BE2C (cell line): Measurements from ENCODE around the gene PKHD1.
A peak's percentile ranks its signal among the peaks of the same experiment; 100 is the strongest.

Experiments used
- DNase-seq: peaks from one replicate; pipeline ENCODE4 v3.0.0-alpha.2; 2020
- H3K27me3 ChIP-seq: fragments of 250-450 bp; sonication (Bioruptor Pico); 2 replicates; pipeline ENCODE4 v1.5.1; 2020; ENCODE audit warnings: mild to moderate bottlenecking
- H3K36me3 ChIP-seq: fragments of 250-450 bp; sonication (Bioruptor Pico); 2 replicates; pipeline ENCODE4 v1.5.1; 2020; ENCODE audit warnings: mild to moderate bottlenecking
- H3K4me1 ChIP-seq: fragments of 250-450 bp; sonication (Bioruptor Pico); 2 replicates; pipeline ENCODE4 v1.5.1; 2020
- H3K4me3 ChIP-seq: 2 replicates; pipeline ENCODE4 v1.5.1; 2011; ENCODE audit warnings: low read depth, low read length
- H3K9me3 ChIP-seq: fragments of 250-450 bp; sonication (Bioruptor Pico); 2 replicates; pipeline ENCODE4 v1.5.1; 2020
- TF ChIP-seq, protein P1 (sequence below): IDR thresholded peaks from 2 replicates; pipeline ENCODE4 v1.5.1; 2012; ENCODE audit warnings: mild to moderate bottlenecking, low read depth, low read length

The PKHD1 gene

DNA sequence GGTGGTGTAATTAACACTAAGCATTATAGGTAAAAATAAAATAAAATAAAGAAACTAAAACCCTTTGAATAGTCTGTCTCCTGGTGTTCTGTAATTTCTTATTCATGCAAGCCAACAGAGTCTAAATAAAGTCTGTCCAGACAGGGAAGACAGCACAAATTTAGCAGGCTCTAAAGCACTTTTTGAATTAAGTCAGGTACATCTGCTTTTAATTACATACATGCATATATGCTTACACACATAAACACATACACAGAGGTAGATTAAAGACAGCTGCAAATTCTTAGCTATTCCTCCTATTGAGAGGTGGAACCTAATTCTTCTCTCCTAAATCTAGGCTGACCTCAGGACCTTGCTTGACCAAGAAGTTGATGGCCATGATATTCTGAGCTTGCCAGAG, 262.5 kb downstream of the PKHD1 start:
- Histone ChIP-seq H3K4me1 (no peaks in the 10 kb centered on the region; the same call in 1 of the 2 replicates), H3K27me3 (no peaks in the 10 kb centered on the region), H3K36me3 (no peaks in the 10 kb centered on the region), H3K9me3 (no peaks in the 10 kb centered on the region), H3K4me3 (no peak overlapping the region)
- DNase-seq = no peak
- TF ChIP-seq, protein P1, sequence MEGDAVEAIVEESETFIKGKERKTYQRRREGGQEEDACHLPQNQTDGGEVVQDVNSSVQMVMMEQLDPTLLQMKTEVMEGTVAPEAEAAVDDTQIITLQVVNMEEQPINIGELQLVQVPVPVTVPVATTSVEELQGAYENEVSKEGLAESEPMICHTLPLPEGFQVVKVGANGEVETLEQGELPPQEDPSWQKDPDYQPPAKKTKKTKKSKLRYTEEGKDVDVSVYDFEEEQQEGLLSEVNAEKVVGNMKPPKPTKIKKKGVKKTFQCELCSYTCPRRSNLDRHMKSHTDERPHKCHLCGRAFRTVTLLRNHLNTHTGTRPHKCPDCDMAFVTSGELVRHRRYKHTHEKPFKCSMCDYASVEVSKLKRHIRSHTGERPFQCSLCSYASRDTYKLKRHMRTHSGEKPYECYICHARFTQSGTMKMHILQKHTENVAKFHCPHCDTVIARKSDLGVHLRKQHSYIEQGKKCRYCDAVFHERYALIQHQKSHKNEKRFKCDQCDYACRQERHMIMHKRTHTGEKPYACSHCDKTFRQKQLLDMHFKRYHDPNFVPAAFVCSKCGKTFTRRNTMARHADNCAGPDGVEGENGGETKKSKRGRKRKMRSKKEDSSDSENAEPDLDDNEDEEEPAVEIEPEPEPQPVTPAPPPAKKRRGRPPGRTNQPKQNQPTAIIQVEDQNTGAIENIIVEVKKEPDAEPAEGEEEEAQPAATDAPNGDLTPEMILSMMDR = no peak

DNA sequence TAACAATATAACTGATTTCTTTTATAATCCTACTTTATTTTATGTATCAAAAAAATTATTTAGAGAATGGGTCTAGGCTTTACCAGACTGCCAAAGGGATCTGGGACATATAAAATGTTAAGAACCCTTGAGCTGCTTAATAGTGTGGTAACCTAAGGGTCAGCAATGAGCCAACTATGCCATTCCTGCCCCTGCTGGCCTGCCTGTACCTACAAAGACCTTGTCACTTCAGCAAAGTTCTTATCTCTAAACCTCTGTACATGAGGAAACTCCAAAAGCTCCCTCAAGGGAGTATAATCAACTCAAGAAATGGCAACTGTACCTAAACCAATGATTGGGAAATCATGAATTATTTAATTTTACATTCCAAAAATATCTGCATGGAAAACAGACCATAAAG, 266.9 kb downstream of the PKHD1 start:
- Histone ChIP-seq H3K36me3 (no peaks in the 10 kb centered on the region), H3K4me3 (no peak overlapping the region), H3K27me3 (no peaks in the 10 kb centered on the region), H3K4me1 (peaks cover 12% of the 10 kb centered on the region), H3K9me3 (no peaks in the 10 kb centered on the region; the same call in 1 of the 2 replicates)
- TF ChIP-seq, protein P1 = no peak
- no peak for DNase-seq

DNA sequence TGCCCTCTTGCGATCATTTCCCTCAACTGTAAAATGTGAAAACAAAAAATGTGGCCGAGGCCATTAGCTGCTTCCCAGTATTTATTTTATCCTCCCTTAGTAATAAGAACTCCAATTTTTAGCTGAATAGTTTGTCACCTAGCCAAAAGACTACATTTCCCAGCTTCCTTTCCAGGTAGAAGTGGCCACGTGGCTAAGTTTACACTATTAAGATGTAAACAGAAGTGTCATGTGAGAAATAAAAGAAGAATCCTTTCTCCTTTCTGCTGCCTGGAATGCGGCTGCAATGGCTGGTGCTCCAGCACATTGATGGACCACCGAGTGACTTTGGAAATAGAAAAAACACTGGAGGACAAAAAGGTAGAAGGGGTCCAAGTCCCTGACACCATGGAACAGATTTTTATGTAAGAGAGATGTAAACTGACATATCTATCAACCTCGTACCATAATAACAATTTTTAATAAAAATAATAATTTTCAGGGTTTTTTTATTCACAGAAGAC, 268.8 kb downstream of the PKHD1 start:
- TF ChIP-seq, protein P1 = no peak
- H3K4me3 ChIP-seq = no peak overlapping the region
- H3K4me1 ChIP-seq = peaks cover 12% of the 10 kb centered on the region
- H3K27me3 ChIP-seq = no peaks in the 10 kb centered on the region
- H3K9me3 ChIP-seq = no peaks in the 10 kb centered on the region; the same call in 1 of the 2 replicates
- no peaks in the 10 kb centered on the region for H3K36me3 ChIP-seq
- no peak for DNase-seq

DNA sequence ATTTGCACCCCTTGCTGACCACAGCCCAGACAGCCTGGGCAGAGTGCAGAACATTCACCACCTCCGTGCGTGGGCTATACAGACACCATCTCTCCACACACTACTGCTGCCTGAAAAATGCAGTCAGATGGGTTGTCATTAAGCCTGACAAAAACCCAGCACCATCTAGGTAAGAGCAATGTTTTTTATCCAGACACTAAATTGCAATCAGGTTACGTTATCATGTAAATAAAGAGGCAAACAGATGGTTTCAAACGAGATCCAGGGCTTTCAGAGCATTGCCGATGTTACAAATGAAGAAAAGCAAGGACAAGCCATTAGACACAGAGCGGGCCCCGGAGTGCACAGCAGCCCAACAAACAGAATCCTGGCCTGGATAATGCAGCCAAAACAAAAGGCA, 269.6 kb downstream of the PKHD1 start:
- peak; percentile 8 for DNase-seq
- TF ChIP-seq, protein P1 = no peak
- H3K4me1 ChIP-seq = peaks cover 12% of the 10 kb centered on the region
- no peak overlapping the region for H3K4me3 ChIP-seq
- no peaks in the 10 kb centered on the region for H3K36me3 ChIP-seq
- no peaks in the 10 kb centered on the region for H3K27me3 ChIP-seq
- no peaks in the 10 kb centered on the region; the same call in 1 of the 2 replicates for H3K9me3 ChIP-seq

DNA sequence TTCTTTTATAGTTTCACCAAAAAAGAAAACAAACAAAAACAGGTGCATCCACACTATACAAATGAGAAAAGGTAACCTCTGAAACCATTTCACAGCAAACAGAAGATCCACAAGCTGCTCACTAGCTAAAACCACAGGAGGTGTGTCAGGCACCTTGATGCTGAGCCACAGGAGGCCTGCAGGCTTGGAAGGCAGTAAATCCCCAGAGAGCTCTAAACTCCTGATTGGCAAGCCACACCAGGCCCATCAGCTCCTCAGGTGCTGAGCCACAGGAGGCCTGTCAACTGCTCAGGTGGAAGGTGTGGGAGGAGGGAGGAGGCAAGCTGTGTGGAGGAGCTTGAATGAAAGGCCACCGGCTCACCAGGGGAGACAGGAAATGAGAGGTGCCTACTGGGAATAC, 273.0 kb downstream of the PKHD1 start:
- DNase-seq = no peak
- H3K27me3 ChIP-seq = no peaks in the 10 kb centered on the region
- H3K4me1 ChIP-seq = peaks cover 12% of the 10 kb centered on the region
- no peak overlapping the region for H3K4me3 ChIP-seq
- TF ChIP-seq, protein P1 = no peak
- no peaks in the 10 kb centered on the region for H3K36me3 ChIP-seq
- H3K9me3 ChIP-seq = no peaks in the 10 kb centered on the region; the same call in 1 of the 2 replicates

DNA sequence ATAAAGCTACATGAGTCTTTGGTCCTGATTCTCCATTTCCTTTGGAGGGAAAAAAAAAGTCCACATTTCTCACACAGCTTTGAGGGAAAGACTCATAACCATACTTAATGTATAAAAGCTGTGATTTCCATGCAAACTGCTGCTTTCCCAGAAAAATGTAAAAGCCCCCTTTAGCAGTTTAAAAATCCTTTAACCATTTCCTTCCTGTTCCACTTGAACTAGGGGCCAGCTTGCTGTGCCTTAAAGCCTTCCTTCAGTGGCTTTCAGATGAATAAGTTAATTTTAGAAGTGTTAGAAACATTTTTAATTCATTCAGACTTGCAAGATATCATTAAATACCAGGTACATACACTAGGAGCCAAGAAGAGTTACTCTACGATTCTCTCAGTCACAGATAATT, 273.5 kb downstream of the PKHD1 start:
- no peaks in the 10 kb centered on the region for H3K36me3 ChIP-seq
- H3K9me3 ChIP-seq = no peaks in the 10 kb centered on the region; the same call in 1 of the 2 replicates
- no peak for DNase-seq
- no peaks in the 10 kb centered on the region for H3K27me3 ChIP-seq
- TF ChIP-seq, protein P1 = no peak
- no peak overlapping the region for H3K4me3 ChIP-seq
- peaks cover 12% of the 10 kb centered on the region for H3K4me1 ChIP-seq
